NCI-H2029 treated with DMSO at 0.1 percent for 48 hours (cell line): ENCODE data around the gene PMPCB.
A peak's percentile ranks its signal among the peaks of the same experiment; 100 is the strongest.

Experiments
- DNase-seq: peaks from one replicate; lab custom pipeline; 2025; lab: John Stamatoyannopoulos, UW

Gene PMPCB

GRCh38 chr7:103336761-103337160, 39.5 kb downstream of the PMPCB start:
- DNase-seq = no peak

GRCh38 chr7:103338864-103339263, 41.6 kb downstream of the PMPCB start:
- DNase-seq = no peak

DNA sequence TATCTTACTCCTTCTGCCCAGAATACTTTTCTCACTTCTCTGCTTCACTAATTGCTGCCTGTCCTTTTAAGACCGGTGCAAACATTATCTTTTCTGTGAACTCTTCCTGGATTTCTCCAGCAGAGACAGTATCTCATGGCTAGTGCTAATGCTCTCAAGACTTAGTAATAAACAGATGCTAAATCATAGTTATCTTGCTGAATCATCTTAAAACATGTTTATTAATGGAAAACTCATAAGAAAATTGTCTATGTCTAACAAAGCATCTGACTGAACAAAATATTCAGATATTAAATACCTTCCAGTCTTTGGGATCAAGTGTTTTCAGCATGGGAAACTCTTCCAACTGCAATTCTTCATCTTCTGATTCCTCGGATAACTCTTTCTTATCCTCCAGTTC, 44.2 kb downstream of the PMPCB start:
- DNase-seq = no peak

GRCh38 chr7:103343332-103343731, 46.1 kb downstream of the PMPCB start:
- no peak for DNase-seq

DNA sequence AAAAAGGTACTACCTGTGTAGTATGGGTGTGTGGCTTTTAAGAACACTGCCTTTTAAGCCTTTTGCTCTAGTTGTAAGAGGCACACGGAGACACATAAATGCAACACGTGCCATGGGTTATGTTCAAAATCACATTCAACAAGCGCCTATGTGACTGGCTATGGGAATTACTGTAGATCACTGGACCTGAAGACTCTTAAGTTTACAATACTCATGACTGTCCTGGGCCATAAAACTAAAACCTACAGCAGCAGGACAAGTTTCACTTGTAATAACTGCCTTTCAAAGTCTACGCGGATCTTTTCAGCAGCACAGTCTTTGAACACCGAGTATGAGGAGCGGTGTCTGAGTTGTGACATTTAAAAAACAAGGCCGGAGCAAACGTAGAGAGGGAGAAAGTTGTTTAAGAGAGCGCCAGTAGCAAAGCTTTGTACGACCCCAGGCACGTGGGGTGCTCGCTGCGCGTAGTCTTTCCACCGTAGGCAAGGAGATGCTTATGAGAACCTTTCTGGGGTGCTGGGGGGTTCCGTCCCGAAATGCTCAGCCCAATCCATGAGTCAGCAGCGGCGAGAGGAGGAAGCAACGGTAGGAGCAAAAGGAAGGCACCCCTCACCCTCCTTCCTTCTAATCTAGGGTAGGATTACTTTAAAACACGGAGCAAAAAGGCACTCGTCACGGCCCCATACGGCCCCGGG, 46.7 kb downstream of the PMPCB start:
- no peak for DNase-seq

DNA sequence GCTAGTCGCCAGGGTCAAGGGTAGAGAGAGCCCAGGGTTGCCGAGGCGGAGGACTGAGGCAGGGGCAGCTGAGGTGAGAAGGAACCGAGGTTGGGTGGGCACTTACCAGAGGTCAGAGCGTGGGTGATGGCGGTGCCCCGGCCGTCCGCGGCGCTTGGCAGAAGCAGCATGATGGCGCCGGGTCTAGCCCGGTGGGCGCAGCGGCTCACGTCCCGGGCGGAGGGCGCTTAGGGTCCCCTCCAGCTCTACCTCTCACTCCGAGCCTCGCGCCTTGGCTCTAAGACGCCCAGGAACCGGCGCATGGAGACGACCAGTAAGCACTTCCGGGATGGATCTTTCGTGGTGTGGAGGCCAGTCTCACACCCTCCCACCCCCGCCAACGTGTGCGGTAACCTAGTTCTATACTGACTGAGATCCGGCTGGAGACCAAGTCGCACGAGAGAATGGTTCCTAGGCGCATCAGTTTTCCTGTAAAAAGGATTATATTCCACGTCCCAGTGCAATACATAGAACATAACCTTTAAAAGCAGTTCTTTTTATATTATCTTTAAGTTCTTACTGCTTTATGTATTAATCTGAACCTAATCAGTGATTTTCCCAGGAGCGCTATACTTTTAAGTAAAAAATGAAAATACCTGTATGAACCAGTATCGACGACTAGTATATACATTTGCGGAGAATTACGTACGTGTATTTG, 47.4 kb downstream of the PMPCB start, which contains the start of gene DNAJC2:
TSS of gene DNAJC2 (minus strand) at position 315 of the 697 bp plus-strand sequence. CDS start at position 170, 145 bp downstream.
- peak; percentile 86 for DNase-seq

GRCh38 chr7:103346396-103346795, 49.2 kb downstream of the PMPCB start:
- no peak for DNase-seq

DNA sequence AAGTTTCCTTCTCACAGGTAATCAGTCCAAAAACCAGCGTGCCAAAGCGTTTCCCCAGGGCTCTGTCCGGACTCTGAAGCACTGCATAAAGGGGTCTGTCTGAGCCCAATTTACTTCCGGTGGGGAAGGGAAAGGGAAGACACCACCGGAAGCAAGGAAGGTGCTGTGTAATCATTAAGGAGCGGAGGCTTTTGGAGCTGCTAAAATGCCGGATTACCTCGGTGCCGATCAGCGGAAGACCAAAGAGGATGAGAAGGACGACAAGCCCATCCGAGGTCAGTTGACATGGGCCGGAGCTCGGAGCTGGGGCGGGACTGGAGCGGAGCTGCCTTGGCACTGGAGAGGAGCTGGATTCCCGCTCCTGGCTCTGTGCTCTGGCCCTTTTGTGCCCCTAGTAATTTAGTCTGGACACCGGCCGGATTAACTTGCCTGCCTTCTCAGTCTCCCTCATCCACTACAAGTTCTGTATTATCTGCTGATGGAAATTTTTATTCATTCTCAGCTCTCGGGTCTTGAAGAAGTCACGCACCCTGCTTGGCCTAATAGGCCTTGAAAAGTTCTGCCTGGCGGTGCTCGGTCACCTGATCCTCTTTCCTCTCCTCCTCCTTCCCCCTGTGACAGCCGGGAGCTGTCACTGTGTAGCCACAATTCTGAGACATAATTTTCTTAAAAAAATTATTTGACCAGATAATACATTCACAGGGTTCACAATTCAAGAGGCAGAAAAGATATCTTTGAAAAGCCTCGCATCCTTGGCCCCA, 50.5 kb downstream of the PMPCB start, which contains the start of gene PSMC2:
TSS of gene PSMC2 (plus strand) at position 137 of the 761 bp plus-strand sequence. CDS start at position 206, 69 bp downstream.
- peak; percentile 79 for DNase-seq

GRCh38 chr7:103348452-103348851, 51.2 kb downstream of the PMPCB start:
- DNase-seq = no peak

- no peak for DNase-seq
These were observed 51.7 kb downstream of the PMPCB start for GRCh38 chr7:103348959-103349358.

DNA sequence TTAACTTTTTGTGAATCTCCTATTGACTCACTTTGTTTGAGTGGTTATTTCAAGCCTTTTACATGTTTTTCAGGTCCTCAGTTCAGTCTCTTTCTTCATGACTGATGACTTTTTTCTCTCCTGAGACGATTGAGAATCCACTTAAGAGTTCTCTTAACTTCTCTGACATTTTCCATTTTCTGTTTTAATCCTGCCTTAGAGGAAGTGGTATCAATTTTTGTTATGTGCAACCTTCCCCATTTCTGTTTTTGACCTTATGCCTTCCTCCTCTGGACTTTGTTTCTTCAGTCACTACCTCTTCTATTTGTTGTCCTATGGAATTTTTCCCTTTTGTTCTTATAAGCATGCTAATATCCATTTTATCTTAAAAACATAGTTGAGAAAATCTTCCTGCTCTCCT, 52.6 kb downstream of the PMPCB start:
- DNase-seq = no peak
